LoVo (cell line): Measurements from ENCODE around the gene ARSB.

Experiments used
- DNase-seq: peaks from one replicate; pipeline ENCODE4 v3.0.0-alpha.2; 2016; ENCODE audit warnings: low spot score

The ARSB gene

DNA sequence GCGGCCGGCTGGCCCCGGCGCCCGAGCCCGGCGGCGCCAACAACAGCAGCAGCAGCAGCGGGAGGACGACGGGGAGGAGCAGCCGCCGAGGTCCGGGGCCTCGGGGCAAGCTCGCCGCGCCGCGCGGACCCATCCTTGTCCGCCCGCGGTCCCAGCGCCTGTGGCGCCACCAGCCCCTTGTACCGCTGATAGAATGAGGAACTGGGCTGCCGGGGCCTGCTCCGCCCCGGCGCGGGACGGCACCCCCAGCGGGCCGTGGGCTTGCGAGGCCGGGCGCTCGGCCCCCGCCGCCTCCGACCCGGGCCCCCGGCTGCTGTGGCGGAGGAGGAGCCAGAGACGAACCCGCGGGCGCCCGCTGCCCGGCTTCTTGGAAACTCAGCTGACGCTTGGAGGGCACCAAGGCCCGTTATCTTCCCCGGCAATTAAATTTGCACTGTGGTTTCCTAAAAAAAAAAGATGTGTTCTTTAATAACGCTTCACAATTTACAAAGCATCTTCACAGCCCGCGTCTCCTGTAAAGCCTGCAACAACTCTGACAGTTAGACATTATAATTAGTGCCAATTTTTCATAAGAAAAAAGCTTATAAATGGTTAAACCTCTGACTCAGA lies at the start of gene ARSB:
Gene ARSB, minus strand, starts transcription at position 195 of the 609 bp plus-strand sequence. Its CDS starts 62 bp downstream, at position 133.
- DNase-seq: peak; percentile 41

DNA sequence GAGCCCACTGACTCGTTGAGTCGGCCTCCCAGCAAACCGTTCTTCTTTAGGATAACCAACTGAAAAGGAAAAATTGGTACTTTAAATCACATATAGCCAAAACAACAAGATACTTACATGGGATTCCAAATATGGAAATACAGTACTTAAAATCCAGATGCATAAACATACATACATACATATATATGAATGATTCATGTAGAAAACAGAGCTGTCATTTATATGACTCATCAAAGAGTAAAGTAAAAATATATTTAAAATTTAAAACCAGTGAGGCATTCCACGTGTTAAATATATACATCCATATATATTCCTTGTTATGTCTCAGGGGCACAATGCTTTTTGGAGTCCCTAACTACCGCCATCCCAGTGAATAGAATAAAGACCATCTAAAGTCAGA lies 47.7 kb upstream of the ARSB start:
- no peak for DNase-seq

- DNase-seq: no peak
Measured at GRCh38 chr5:79032031-79032695, 47.1 kb upstream of the ARSB start.

DNA sequence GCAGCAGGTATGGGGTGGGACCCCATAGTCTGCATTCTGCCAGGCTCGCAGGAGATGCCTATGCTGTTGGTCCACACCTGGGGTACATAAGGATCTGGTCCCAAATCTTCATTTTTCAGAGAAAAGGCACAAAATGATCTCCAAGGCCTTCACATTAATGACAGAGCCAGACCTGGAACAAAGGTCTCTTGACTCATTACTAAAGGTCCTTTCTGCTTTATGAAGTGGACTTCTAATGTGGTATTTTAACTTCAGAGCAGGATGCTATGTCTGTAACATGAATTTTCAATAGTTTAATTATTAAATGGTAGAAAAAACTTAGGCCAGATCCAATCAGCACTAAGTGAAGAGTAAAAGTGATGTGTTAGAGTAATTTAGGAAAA lies 46.4 kb upstream of the ARSB start:
- DNase-seq: no peak

GRCh38 chr5:79030663-79031484 lies 45.8 kb upstream of the ARSB start:
- no peak for DNase-seq

GRCh38 chr5:79025054-79025472 lies 40.0 kb upstream of the ARSB start:
- peak; percentile 63 for DNase-seq

DNA sequence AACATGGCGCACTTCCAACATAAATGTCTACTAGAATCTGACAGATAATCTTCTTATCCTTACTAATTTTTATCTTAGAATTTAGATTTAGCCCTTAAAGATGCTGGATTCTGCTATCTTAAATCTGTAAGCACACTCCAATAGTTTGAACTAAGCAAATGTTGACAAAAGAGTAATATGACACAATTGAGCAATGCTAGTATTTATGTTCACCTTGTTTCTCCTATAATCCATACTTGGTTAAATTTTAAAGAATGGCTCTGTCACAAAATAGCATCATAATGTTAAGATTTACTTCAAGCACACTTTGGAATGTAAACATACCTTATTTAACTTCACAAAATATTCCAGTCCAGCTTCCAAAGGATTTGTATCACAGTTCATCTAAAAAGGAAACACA lies 38.8 kb upstream of the ARSB start:
- no peak for DNase-seq

DNA sequence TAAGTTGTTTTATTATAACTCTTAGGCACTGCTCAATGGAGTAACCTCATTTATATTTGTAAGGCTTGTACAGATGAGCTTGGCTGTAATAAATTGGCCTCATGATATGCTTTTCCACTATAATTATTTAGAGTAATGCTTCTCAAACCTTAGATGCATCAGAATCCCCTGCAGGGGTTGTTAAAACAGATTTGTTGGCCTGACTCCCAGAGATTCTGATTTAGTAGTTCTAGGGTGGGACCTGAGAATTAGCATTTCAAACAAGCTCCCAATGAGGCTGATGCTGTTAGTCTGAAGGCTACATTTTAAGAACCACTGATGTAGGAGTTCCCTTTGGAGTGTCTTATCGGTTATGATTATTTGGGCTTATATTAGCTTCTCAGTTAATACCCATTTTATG lies 38.2 kb upstream of the ARSB start:
- DNase-seq: no peak

GRCh38 chr5:79022771-79023170 lies 37.7 kb upstream of the ARSB start:
- DNase-seq: no peak

DNA sequence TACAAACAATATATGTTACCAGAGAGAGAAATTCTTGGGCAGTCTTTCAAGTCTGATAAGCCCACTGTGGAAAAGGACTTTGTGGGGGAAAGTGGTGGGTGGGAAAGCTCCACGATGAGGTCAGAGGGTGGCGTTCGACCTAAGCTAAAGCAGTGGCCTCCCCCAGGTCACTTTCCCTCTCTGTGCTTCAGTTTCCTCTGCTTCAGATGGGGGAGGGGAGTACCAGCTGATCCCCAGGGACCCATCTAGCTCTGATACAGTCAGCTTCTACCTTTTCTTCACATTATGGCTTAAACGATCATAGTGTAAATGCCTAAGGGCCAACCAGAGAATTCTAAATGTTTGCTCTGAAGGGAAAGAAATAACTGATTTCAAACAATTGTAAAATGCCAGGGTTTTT lies 36.6 kb upstream of the ARSB start:
- DNase-seq: no peak

GRCh38 chr5:79020861-79021561 lies 35.9 kb upstream of the ARSB start:
- peak; percentile 62 for DNase-seq

- no peak for DNase-seq
Measured at GRCh38 chr5:79014631-79015030, 29.5 kb upstream of the ARSB start.

GRCh38 chr5:79011869-79012268 lies 26.8 kb upstream of the ARSB start:
- no peak for DNase-seq

- no peak for DNase-seq
Measured at GRCh38 chr5:79011219-79011836, 26.2 kb upstream of the ARSB start.

GRCh38 chr5:79008362-79008761 lies 23.3 kb upstream of the ARSB start:
- no peak for DNase-seq

DNA sequence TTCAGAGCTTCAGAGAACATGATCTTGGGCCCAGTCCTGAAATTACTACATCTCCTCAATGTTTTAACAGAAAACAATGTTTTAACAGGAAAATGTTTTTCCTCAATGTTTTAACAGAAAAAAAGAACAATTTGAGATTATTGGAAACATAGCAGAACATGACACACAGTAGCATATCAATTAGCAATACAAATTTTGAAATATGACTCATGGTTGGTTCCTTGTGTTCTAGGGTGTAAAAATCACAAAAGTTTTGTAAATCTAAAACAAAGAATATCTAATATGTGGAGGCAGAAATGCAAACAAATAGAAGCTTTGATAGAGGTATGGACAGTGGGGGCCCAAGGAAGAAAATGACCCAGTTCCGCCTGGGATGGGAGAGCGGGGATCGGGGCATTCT lies 22.8 kb upstream of the ARSB start:
- no peak for DNase-seq

DNA sequence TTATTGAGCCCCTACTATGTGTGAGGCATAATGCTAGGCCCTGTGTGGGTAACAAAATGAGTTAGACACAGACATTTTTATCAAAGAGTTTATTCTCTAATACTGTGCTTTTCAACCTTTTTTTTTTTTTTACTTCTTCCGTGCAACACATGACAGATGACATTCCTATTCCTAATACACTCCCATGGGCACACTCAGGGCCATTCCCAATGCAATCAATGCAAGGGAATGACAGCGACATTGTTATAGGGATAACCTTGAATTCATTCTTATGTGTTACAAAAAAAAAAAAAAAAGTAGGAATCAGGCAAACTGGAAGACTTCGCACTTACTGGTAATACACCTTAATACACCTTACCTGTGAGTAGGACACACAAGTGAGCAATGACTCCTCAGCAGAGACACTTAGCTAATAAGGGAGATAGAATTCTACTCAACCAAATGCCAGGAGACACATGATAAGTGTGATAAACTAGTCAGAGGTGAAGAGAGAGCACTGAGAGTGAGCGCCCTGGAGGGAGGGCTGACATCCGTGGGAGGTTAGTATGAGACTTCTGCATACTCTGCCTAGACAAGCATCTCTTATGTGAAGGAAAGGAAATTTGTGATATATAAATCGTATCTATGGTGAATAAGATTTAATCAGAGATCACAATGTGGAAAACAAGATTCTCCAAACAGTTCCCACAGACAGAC lies 21.0 kb upstream of the ARSB start:
- no peak for DNase-seq

DNA sequence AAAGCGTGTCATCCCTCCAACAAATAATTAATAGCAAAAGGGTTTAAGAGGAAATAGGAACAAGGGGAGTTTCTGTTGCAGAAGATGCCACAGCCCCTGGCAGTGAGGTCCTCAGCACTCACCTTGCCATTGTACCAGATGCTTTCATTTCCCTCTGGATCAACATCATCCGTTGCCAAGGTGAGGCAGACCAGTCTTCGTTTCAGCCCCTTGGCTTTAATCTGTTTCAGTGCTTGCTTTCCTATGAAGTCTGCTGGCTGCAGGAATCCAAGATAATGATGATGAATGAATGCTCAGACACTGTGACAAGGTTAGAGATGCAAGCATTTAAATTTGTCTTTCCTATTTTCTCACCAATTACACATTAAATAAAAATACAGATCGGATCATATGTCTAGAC lies 20.0 kb upstream of the ARSB start:
- no peak for DNase-seq

DNA sequence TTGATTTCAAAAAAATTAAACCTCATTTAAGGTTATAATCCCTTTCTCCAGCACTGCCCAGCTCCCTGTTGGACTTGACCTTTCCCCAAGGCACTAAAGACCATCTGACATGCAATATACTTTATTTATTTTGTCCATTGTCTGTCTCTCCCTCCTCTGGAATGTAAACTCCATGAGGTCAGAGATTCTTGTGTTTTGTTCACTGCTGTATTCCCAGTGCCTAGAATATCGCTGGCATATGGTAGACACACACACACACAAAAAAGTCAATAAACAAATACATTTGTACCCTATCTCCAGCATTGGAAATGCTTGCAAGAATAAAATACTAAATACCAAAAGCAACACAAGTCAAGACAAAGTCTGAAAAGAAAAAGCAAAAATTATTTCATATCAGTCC lies 17.3 kb upstream of the ARSB start:
- DNase-seq: no peak

DNA sequence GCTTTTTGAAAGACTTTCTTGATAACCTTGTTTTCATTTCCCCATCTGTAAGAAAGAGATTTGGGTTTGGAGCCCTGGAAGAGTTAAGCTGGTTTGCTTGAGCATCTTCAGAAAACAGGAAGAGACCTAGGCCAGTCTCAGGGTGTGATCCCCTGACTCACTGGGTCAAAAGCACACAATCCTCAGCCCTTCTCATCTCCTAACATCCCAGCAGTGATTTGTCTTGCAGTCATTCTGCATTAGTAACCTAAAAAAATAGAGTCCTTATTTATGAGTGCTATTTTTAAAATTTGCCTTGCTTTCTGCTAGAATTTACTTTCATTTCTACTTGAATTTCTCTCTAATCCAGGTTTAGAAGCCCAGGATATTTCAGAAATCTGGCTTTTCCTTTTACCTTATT lies 16.4 kb upstream of the ARSB start:
- no peak for DNase-seq

GRCh38 chr5:78997090-78997489 lies 12.0 kb upstream of the ARSB start:
- no peak for DNase-seq
